Inferior parietal cortex (tissue), 1 donor: ENCODE measurements around the gene FAM174B.

Source experiments
- DNase-seq: peaks from one replicate; pipeline ENCODE4 v3.0.0-alpha.2; 2016; ENCODE audit errors: extremely low spot score

The FAM174B gene

GRCh38 chr15:92571824-92572223 lies 83.8 kb downstream of the FAM174B start:
- DNase-seq = no peak

- no peak for DNase-seq
Measured at GRCh38 chr15:92570391-92570790, 85.2 kb downstream of the FAM174B start.

GRCh38 chr15:92569778-92570177 lies 85.8 kb downstream of the FAM174B start:
- DNase-seq = no peak
